ENCODE measurements around the gene HMG20B. TPM values are rescaled to one million over a fixed set of nuclear protein-coding genes. Genes with fewer than 3 reads are reported as not detected.

Gene HMG20B
- total RNA-seq, 2 donors from 2014 or later: 51.8 to 52.5 TPM

DNA sequence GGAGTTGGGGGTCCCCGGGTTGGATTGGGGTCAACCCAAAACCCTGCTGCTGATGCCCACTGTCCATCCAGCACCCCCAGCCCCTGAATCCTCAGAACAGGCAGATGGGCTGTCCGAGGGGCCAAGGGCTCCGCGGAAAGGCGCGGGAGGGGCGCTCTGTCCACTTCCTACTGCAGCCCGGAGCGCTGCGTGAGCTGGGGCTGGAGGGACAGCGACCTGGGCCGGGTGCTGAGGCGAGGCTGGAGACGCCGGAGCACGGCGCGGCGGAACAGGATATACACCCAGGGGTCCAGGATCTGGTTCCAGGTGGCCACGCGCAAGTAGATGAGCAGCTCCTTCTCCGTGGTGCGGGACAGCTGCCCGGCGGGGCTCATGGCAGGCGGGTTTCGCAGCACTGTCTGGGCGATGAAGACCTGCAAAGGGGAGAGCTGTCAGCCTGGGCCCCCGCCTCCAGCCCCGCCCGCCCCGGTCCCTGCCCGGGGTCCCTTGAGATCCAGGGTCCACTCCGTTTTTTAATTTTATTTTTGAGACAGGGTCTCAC lies 22.8 kb downstream of the HMG20B start:
- TF ChIP-seq, protein P1, sequence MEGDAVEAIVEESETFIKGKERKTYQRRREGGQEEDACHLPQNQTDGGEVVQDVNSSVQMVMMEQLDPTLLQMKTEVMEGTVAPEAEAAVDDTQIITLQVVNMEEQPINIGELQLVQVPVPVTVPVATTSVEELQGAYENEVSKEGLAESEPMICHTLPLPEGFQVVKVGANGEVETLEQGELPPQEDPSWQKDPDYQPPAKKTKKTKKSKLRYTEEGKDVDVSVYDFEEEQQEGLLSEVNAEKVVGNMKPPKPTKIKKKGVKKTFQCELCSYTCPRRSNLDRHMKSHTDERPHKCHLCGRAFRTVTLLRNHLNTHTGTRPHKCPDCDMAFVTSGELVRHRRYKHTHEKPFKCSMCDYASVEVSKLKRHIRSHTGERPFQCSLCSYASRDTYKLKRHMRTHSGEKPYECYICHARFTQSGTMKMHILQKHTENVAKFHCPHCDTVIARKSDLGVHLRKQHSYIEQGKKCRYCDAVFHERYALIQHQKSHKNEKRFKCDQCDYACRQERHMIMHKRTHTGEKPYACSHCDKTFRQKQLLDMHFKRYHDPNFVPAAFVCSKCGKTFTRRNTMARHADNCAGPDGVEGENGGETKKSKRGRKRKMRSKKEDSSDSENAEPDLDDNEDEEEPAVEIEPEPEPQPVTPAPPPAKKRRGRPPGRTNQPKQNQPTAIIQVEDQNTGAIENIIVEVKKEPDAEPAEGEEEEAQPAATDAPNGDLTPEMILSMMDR (IDR thresholded peaks at IDR 0.05): no peak

DNA sequence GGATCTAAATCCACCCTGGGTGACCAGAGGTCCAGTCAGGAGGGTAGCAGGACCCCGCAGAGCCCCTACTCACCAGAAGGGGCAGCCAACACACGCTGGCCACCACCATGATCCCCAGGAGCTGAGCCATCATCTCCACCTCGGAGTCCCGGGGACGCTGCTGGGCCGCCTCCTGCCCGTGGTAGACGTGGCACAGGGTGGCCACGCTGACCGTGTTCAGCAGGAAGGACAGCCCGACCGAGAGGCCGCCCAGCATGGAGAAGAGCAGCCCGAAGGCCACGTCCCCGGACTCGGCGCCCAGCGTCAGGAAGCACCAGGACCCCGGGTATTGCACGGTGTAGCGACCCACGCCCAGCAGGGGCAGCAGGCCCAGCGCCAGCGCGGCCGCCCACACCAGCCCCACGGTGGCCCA lies 27.0 kb downstream of the HMG20B start:
- Histone ChIP-seq H3K9me3 (no peaks in the 10 kb centered on the region), H3K4me3 (no peak overlapping the region), H3K27me3 (no peaks in the 10 kb centered on the region), H3K4me1 (peaks cover 0 to 11% of the 10 kb centered on the region in 2 donors), H3K36me3 (no peaks in the 10 kb centered on the region), H3K27ac (no peak overlapping the region)
- DNase-seq (ENCODE audit: low spot score): no peak
- TF ChIP-seq, protein P1 (IDR thresholded peaks at IDR 0.05): no peak

More for the DNA sequence above, 22.8 kb downstream of the HMG20B start:
- Histone ChIP-seq H3K36me3 (no peaks in the 10 kb centered on the region), H3K27ac (no peak overlapping the region), H3K4me1 (peaks cover 0 to 7% of the 10 kb centered on the region in 2 donors), H3K9me3 (no peaks in the 10 kb centered on the region), H3K4me3 (no peak overlapping the region), H3K27me3 (no peaks in the 10 kb centered on the region)
- DNase-seq (ENCODE audit: low spot score): no peak

DNA sequence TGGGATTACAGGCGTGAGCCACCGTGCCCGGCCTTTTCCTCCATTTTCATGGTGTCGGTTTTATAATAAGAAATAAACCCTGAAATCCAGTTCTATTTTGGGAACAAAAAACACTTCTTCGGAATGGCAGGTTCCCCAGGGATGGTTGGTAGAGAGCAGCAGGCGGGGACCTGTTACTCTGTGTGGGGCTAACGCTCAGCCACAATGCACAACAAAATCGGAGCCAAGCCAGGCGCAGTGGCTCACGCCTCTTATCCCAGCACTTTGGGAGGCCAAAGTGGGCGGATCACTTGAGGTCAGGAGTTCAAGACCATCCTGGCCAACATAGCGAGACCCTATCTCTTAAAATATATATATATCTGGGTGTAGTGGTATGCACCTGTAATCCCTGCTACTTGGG lies 28.3 kb downstream of the HMG20B start:
- no peak overlapping the region for H3K4me3 ChIP-seq
- no peaks in the 10 kb centered on the region for H3K9me3 ChIP-seq
- DNase-seq (ENCODE audit: low spot score): no peak
- H3K36me3 ChIP-seq: no peaks in the 10 kb centered on the region
- H3K27me3 ChIP-seq: no peaks in the 10 kb centered on the region
- no peak overlapping the region for H3K27ac ChIP-seq
- TF ChIP-seq, protein P1 (IDR thresholded peaks at IDR 0.05): no peak
- H3K4me1 ChIP-seq: peaks cover 0 to 21% of the 10 kb centered on the region in 2 donors

DNA sequence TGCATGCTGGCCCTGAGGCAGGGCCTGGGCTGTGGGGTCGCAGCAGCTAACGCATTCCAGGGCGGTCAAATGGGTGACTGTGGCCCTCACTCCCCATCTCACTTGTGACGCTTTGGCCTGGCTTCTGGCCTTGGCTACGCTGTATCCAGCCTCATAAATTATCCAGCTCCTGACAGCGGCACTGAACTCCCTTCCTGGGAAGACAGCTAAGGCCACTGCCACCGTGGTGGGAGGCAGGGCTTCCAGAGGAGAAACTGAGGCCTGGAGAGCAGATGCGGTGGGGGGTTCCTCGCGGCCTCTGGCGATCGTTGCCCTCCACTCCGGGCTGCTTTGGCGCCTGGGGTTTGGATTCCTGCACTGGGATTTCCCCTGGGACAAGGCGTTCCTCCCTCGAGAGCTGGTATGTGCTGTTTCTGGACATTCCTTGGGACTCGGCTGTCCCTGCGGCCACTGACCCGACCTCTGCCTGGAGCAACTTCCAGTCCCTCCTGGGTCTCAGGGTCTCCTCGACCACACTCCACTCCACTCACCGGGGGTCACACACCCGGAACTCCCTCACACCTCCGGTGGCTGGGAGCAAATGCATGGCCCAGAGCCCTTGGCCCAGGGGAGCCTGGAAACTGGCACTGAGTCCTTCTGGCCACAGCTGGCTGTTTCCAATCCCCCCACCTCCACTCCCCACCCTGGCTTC lies 30.5 kb downstream of the HMG20B start:
- TF ChIP-seq, protein P1 (IDR thresholded peaks at IDR 0.05): no peak
- Histone ChIP-seq H3K4me3 (no peak overlapping the region), H3K4me1 (peaks cover 0 to 43% of the 10 kb centered on the region in 2 donors), H3K9me3 (no peaks in the 10 kb centered on the region), H3K36me3 (no peaks in the 10 kb centered on the region), H3K27ac (no peak overlapping the region), H3K27me3 (no peaks in the 10 kb centered on the region)
- DNase-seq (ENCODE audit: low spot score): no peak

DNA sequence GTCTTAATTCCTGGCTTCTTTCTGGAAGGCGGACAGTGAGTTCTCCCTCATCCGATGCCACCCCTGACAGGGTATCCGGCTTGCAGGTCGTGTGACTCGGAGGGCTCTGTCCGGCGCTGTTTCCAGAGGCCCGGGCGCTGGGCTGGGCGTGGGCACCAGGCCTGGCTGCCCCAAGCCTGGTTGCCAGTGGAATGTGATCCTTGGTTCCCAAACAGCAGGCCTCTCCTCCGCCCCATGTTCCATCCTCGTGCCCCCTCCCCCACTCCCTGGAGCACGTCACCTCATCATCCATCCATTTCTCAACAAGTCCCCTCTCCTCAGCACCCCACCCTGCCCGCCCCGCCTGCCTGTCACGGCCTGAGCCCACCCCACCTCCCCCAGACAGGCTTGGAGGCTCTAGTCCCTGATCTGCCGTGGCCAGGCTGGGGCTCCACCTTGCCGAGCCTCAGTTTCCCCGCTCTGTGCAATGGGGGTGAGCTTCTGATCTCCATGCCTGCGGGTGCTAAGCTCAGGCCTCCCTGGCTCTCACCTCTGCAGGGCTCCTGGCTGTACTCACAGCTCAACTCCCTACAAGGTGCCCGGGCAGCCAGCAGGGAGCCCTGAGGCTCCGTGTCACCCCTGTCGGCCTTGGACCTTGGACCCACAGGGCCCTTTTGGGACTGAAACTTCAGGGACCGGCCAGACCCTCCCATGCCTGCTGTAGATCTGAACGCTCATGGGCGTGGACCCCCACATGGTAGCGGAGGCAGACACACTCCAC lies 31.7 kb downstream of the HMG20B start:
- H3K27ac ChIP-seq: no peak overlapping the region
- H3K9me3 ChIP-seq: no peaks in the 10 kb centered on the region
- TF ChIP-seq, protein P1 (IDR thresholded peaks at IDR 0.05): no peak
- no peak for DNase-seq (ENCODE audit: low spot score)
- no peaks in the 10 kb centered on the region for H3K36me3 ChIP-seq
- peaks cover 0 to 55% of the 10 kb centered on the region in 2 donors for H3K4me1 ChIP-seq
- no peaks in the 10 kb centered on the region for H3K27me3 ChIP-seq
- H3K4me3 ChIP-seq: no peak overlapping the region

All from right atrium auricular region (tissue), 2 donors.